WTC11 (cell line): ENCODE measurements around the gene KY. TPM values are rescaled to one million over a fixed set of nuclear protein-coding genes. Genes with fewer than 3 reads are reported as not detected.

Experiments
- ATAC-seq: fragments of 200-7000 bp; cut with Tn5 transposase; 2 replicates; pipeline ENCODE4 v1.10.0; 2021; ENCODE audit warnings: mild to moderate bottlenecking, moderate library complexity
- CTCF ChIA-PET: fragments of 300-600 bp; sonication (Branson Sonifier 250); formaldehyde crosslinking; loops from one replicate; lab custom pipeline; 2021; ENCODE audit warnings: antibody characterized with exemption; lab: Charles Lee
- POLR2A ChIA-PET: fragments of 350-600 bp; sonication (Branson Sonifier 250); formaldehyde crosslinking; loops from one replicate; lab custom pipeline; 2021; ENCODE audit warnings: antibody characterized with exemption; lab: Charles Lee
- DNase-seq: peaks from one replicate; pipeline ENCODE4 v3.0.0; 2021; ENCODE audit warnings: low spot score
- H3K27ac Mint-ChIP-seq: 2 replicates; pipeline ENCODE4 v1.8.0; 2021; ENCODE audit warnings: mixed read lengths
- H3K27me3 Mint-ChIP-seq: 2 replicates; pipeline ENCODE4 v1.8.0; 2021; ENCODE audit warnings: low read depth, mild to moderate bottlenecking, moderate library complexity, mixed read lengths
- H3K36me3 Mint-ChIP-seq: 2 replicates; pipeline ENCODE4 v1.8.0; 2021; ENCODE audit warnings: mixed read lengths
- H3K4me1 Mint-ChIP-seq: 2 replicates; pipeline ENCODE4 v1.8.0; 2022; ENCODE audit warnings: mixed read lengths
- H3K4me3 Mint-ChIP-seq: 2 replicates; pipeline ENCODE4 v1.8.0; 2021; ENCODE audit warnings: mild to moderate bottlenecking, moderate library complexity, mixed read lengths
- H3K9me3 Mint-ChIP-seq: 2 replicates; pipeline ENCODE4 v1.8.0; 2021; ENCODE audit warnings: mixed read lengths
- AFF4 ChIP-seq: sonication (generic); formaldehyde crosslinking; IDR thresholded peaks from 2 replicates; pipeline ENCODE4 v1.8.1; 2023; ENCODE audit warnings: mild to moderate bottlenecking, missing genetic modification reagents, borderline replicate concordance
- ATF6 ChIP-seq: sonication (generic); formaldehyde crosslinking; IDR thresholded peaks from 2 replicates; pipeline ENCODE4 v1.8.1; 2023; ENCODE audit warnings: mild to moderate bottlenecking, missing genetic modification reagents
- ETV6 ChIP-seq: sonication (generic); formaldehyde crosslinking; IDR thresholded peaks from 2 replicates; pipeline ENCODE4 v1.8.1; 2022; ENCODE audit warnings: mild to moderate bottlenecking, missing genetic modification reagents
- GABPB1 ChIP-seq: sonication (generic); formaldehyde crosslinking; IDR thresholded peaks from 2 replicates; pipeline ENCODE4 v1.8.1; 2023; ENCODE audit warnings: mild to moderate bottlenecking, missing genetic modification reagents
- PRRX2 ChIP-seq: fragments of 250-450 bp; sonication (Bioruptor Pico); IDR thresholded peaks from 2 replicates; pipeline ENCODE4 v1.8.0; 2021; ENCODE audit warnings: mild to moderate bottlenecking
- ZMAT4 ChIP-seq: fragments of 250-450 bp; sonication (Bioruptor Pico); IDR thresholded peaks from 2 replicates; pipeline ENCODE4 v1.9.0; 2021; ENCODE audit warnings: mild to moderate bottlenecking
- ZNF281 ChIP-seq: sonication (generic); formaldehyde crosslinking; IDR thresholded peaks from 2 replicates; pipeline ENCODE4 v1.8.0; 2023; ENCODE audit warnings: mild to moderate bottlenecking, missing genetic modification reagents
- ZSCAN18 ChIP-seq: fragments of 250-450 bp; sonication (Bioruptor Pico); IDR thresholded peaks from 2 replicates; pipeline ENCODE4 v2.1.2; 2022; ENCODE audit warnings: mild to moderate bottlenecking, moderate library complexity
- total RNA-seq: library from RNA; stranded (reverse); gene quantifications from 3 replicates; pipeline ENCODE4 v1.2.3, GENCODE V29; 2021

Gene KY
- total RNA-seq, 1 experiment from 2014 or later: not detected

- H3K9me3 Mint-ChIP-seq: no peaks in the 10 kb centered on the region
- no peak overlapping the region for H3K27ac Mint-ChIP-seq
- ChIA-PET CTCF (interaction anchor here (0.6 to 1.5 kb wide), 4 partner anchors 9 to 80 kb away, joined by 3 to 5 read pairs (median 3); no protein-coding TSS in a partner anchor), POLR2A (interaction anchor here (0.7 kb wide), 1 partner anchor 157 kb away, joined by 3 read pairs; no protein-coding TSS in a partner anchor)
- H3K27me3 Mint-ChIP-seq: peaks cover 4% of the 10 kb centered on the region
- H3K4me1 Mint-ChIP-seq: peaks cover 4% of the 10 kb centered on the region
- TF ChIP-seq ZSCAN18 (CRISPR knock-in tag): no peak
- H3K36me3 Mint-ChIP-seq: no peaks in the 10 kb centered on the region
- no peak overlapping the region for H3K4me3 Mint-ChIP-seq
- ATAC-seq (no peak), DNase-seq (no peak)
Measured at GRCh38 chr3:134680796-134681521, 30.1 kb upstream of the KY start.

- Mint-ChIP-seq H3K4me1 (no peaks in the 10 kb centered on the region; the same call in 1 of the 2 replicates), H3K36me3 (peaks cover 5% of the 10 kb centered on the region; the same call in 1 of the 2 replicates), H3K9me3 (peaks cover 25% of the 10 kb centered on the region), H3K27me3 (peaks cover 7% of the 10 kb centered on the region), H3K4me3 (no peak overlapping the region), H3K27ac (no peak overlapping the region)
- no peak for ATAC-seq
- no peak for DNase-seq
- ChIA-PET CTCF (interaction anchor here (0.6 to 2.4 kb wide), 50 partner anchors 7 to 1098 kb away, joined by 3 to 63 read pairs (median 4); partner anchors contain the start of genes EPHB1 and KY), POLR2A (interaction anchor here (0.5 to 1.8 kb wide), 2 partner anchors 9 to 769 kb away, joined by 3 to 4 read pairs; no protein-coding TSS in a partner anchor)
- TF ChIP-seq ZMAT4 (CRISPR knock-in tag) (no peak), AFF4 (CRISPR knock-in tag) (no peak), ETV6 (CRISPR knock-in tag) (no peak), PRRX2 (CRISPR knock-in tag) (no peak), ATF6 (CRISPR knock-in tag) (no peak), ZSCAN18 (CRISPR knock-in tag) (no peak)
Measured at GRCh38 chr3:134677987-134678308, 27.1 kb upstream of the KY start.

GRCh38 chr3:134677196-134677986, 26.6 kb upstream of the KY start:
- DNase-seq: peak; percentile 80
- H3K4me3 Mint-ChIP-seq: no peak overlapping the region
- CTCF ChIA-PET: interaction anchor here (0.6 to 2.4 kb wide), 50 partner anchors 8 to 1099 kb away, joined by 3 to 63 read pairs (median 4); partner anchors contain the start of genes EPHB1 and KY
- TF ChIP-seq GABPB1 (CRISPR knock-in tag): no peak
- no peak for TF ChIP-seq AFF4 (CRISPR knock-in tag)
- TF ChIP-seq ZNF281 (CRISPR knock-in tag): no peak

More at GRCh38 chr3:134677196-134677986, 26.6 kb upstream of the KY start:
- Mint-ChIP-seq H3K36me3 (peaks cover 5% of the 10 kb centered on the region; the same call in 1 of the 2 replicates), H3K9me3 (peaks cover 30% of the 10 kb centered on the region), H3K4me1 (no peaks in the 10 kb centered on the region; the same call in 1 of the 2 replicates), H3K27me3 (peaks cover 11% of the 10 kb centered on the region), H3K27ac (no peak overlapping the region)
- ATAC-seq: peak; percentile 100
- POLR2A ChIA-PET: interaction anchor here (1.8 kb wide), 1 partner anchor 10 kb away, joined by 4 read pairs; no protein-coding TSS in a partner anchor
